ENCODE data around the gene MYT1. TPM values are rescaled to one million over a fixed set of nuclear protein-coding genes. Genes with fewer than 3 reads are reported as not detected.

The MYT1 gene
- total and polyA plus RNA-seq, 2 of the 13 experiments (the other 11 are each of a cell fraction or from before 2014, with no cell fraction given), result 0.58 to 2.5 TPM

GRCh38 chr20:64192406-64192805 lies 28.2 kb downstream of the MYT1 start (continued):
- TF ChIP-seq KDM4B (CRISPR knock-in tag; IDR thresholded peaks at IDR 0.05) (peak; percentile 85; the same call in 1 of the 2 replicates), KLF16 (CRISPR knock-in tag; IDR thresholded peaks at IDR 0.05) (peak in 1 of 2 experiments; percentile 79; a peak in 2 of 4 replicates), TOE1 (CRISPR knock-in tag; IDR thresholded peaks at IDR 0.05) (no peak), TEAD3 (CRISPR knock-in tag; optimal IDR thresholded peaks at IDR 0.05; ENCODE audit: borderline replicate concordance) (peak; percentile 73), SOX13 (IDR thresholded peaks at IDR 0.05) (no peak), SOX13 (CRISPR knock-in tag; conservative IDR thresholded peaks at IDR 0.05 in 1 of 2, IDR thresholded peaks at IDR 0.05 in 1 of 2) (peak in 1 of 2 experiments; percentile 30; a peak in 1 of 4 replicates), NFYB (CRISPR knock-in tag; IDR thresholded peaks at IDR 0.05) (no peak), NR2F1 (CRISPR knock-in tag; IDR thresholded peaks at IDR 0.05) (no peak), DMAP1 (CRISPR knock-in tag; IDR thresholded peaks at IDR 0.05) (no peak), MYC (CRISPR knock-in tag; IDR thresholded peaks at IDR 0.05; ENCODE audit: borderline replicate concordance) (peak; percentile 20; the same call in 1 of the 2 replicates), ZNF256 (CRISPR knock-in tag; conservative IDR thresholded peaks at IDR 0.05) (no peak), GMEB2 (CRISPR knock-in tag; IDR thresholded peaks at IDR 0.05; ENCODE audit: low read depth) (no peak), ZNF563 (CRISPR knock-in tag; IDR thresholded peaks at IDR 0.05) (0 out of 2 replicates have a peak, but pooled peaks have one; percentile 53), HMGXB3 (CRISPR knock-in tag; IDR thresholded peaks at IDR 0.05; ENCODE audit: borderline replicate concordance) (peak; percentile 71; the same call in 1 of the 2 replicates), GPN1 (CRISPR knock-in tag; IDR thresholded peaks at IDR 0.05; ENCODE audit: borderline replicate concordance) (peak; percentile 41; the same call in 1 of the 2 replicates), NFE2L2 (IDR thresholded peaks at IDR 0.05; ENCODE audit: low read length) (no peak), HHEX (CRISPR knock-in tag; IDR thresholded peaks at IDR 0.05) (no peak), PHF20 (CRISPR knock-in tag; IDR thresholded peaks at IDR 0.05) (0 out of 2 replicates have a peak, but pooled peaks have one; percentile 20), ZSCAN22 (CRISPR knock-in tag; IDR thresholded peaks at IDR 0.05) (no peak), SUZ12 (IDR thresholded peaks at IDR 0.05; ENCODE audit: low read depth, low read length) (no peak), IRF2 (CRISPR knock-in tag; IDR thresholded peaks at IDR 0.05) (no peak)
- TF ChIP-seq, protein P1, sequence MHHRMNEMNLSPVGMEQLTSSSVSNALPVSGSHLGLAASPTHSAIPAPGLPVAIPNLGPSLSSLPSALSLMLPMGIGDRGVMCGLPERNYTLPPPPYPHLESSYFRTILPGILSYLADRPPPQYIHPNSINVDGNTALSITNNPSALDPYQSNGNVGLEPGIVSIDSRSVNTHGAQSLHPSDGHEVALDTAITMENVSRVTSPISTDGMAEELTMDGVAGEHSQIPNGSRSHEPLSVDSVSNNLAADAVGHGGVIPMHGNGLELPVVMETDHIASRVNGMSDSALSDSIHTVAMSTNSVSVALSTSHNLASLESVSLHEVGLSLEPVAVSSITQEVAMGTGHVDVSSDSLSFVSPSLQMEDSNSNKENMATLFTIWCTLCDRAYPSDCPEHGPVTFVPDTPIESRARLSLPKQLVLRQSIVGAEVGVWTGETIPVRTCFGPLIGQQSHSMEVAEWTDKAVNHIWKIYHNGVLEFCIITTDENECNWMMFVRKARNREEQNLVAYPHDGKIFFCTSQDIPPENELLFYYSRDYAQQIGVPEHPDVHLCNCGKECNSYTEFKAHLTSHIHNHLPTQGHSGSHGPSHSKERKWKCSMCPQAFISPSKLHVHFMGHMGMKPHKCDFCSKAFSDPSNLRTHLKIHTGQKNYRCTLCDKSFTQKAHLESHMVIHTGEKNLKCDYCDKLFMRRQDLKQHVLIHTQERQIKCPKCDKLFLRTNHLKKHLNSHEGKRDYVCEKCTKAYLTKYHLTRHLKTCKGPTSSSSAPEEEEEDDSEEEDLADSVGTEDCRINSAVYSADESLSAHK (CRISPR knock-in tag; IDR thresholded peaks at IDR 0.05; ENCODE audit: borderline replicate concordance), result no peak

Data from HepG2 (cell line).